Measurements from ENCODE around the gene CHP2.

DNA sequence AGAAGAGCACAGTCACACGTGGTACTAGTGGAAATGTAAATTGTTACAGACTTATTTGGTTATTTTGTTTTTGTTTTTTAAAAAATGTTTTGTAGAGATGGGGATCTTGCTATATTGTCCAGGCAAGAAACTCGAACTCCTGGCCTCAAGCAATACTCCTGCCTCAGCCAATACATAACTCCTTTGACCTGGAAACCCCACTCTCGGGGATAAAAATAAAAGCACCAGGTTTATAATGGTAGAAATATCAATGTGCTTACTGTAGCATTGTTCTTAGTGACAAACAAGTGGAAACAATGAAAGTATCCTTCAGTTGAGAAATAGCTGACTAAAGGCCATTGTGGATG, 30.1 kb upstream of the CHP2 start:
- TF ChIP-seq POLR2A (IDR thresholded peaks at IDR 0.05; ENCODE audit: low read depth) (no peak), POLR2AphosphoS5 (IDR thresholded peaks at IDR 0.05) (no peak)
- TF ChIP-seq, protein P1, sequence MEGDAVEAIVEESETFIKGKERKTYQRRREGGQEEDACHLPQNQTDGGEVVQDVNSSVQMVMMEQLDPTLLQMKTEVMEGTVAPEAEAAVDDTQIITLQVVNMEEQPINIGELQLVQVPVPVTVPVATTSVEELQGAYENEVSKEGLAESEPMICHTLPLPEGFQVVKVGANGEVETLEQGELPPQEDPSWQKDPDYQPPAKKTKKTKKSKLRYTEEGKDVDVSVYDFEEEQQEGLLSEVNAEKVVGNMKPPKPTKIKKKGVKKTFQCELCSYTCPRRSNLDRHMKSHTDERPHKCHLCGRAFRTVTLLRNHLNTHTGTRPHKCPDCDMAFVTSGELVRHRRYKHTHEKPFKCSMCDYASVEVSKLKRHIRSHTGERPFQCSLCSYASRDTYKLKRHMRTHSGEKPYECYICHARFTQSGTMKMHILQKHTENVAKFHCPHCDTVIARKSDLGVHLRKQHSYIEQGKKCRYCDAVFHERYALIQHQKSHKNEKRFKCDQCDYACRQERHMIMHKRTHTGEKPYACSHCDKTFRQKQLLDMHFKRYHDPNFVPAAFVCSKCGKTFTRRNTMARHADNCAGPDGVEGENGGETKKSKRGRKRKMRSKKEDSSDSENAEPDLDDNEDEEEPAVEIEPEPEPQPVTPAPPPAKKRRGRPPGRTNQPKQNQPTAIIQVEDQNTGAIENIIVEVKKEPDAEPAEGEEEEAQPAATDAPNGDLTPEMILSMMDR (IDR thresholded peaks at IDR 0.05): no peak

Measured in esophagus muscularis mucosa (tissue), 3 donors.